ENCODE measurements around the gene GYG2. TPM values are rescaled to one million over a fixed set of nuclear protein-coding genes. Genes with fewer than 3 reads are reported as not detected.
"Not testable (repeated sequence)": the region's sequence is repeated elsewhere in the genome, so short reads cannot be mapped to it uniquely, and the experiment has no call there.

Gene GYG2
- total RNA-seq, result not detected in 2 replicates

DNA sequence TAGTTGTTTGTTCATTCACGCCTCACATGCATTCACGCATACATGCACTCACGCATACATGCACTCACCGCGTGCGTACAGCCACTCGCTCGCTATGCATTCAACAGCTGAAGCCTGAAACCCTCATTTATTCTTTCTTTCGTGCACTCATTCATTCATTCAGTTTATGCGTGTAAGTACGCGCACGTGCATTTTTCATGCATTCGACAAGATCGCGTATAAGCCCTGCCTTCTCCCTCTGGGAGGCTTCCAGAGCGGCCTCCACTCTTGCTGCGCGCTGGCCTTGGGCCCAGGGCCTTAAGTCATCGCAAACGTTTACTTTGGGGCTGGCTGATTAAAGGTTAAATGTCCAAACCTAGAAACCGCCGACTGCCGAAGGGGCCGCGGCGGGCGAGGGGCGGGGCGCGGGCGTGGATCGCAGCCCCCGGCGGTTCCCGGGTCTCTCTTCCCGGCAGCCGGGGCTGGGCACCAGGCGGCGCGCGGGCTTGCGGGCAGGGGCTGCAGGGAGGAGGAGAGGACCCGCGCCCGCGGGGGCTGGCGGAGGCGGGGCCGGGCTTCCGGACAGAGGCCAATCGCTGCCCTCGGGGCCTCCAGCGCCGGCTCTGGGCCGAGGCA, at the start of gene GYG2:
Gene GYG2, plus strand, starts transcription at position 587 of the 615 bp plus-strand sequence. CDS start 1,259 bp downstream, outside the sequence.
- intact Hi-C loops (cut with micrococcal nuclease), result no loop called here

DNA sequence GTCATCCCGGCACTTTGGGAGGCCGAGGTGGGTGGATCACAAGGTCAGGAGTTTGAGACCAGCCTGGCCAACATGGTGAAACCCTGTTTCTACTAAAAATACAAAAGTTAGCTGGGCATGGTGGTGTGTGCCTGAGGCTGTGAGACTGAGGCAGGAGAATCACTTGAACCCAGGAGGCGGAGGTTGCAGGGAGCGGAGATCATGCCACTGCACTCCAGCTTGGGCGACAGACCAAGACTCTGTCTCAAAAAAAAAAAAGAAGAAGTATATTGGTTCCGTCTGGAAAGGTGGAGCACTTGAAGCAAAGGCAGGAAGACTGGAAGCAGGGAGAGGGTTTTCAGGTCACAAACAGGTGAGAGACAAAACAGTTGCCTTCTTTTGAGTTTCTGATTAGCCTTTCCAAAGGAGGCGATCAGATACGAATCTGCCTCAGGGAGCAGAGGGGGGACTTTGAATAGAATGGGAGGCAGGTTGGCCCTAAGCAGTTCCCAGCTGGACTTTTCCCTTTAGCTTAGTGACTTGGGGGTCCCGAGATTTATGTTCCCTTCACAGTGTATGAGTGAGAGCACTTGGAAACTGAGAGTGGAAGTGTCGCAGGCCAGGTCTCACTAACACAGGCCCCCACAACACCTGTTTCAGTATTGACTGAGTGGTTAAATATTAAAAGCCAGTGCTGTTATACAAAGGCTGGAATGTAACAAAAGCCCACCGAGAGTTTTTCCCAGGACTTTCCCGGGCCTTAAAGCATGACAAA, 48.1 kb upstream of the GYG2 start:
- intact Hi-C loops (cut with micrococcal nuclease), result not testable (repeated sequence)

DNA sequence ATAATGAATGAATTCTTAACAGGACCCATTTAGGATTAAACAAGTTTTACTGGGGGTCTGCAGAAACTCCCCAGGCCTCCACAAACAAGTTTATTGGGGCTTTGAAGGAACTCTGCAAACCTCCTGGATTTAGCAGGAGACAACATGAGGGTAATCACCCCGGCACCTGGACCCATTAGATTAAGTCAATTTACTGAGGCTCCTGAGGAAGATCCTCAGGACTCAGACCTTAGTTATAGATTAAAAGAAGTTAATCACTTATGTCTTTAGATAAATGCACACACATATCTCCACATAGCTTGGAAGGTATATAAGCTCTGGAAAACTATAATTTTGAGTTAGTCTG, 47.5 kb upstream of the GYG2 start:
- intact Hi-C loops (cut with micrococcal nuclease), result no loop called here

- intact Hi-C loops (cut with micrococcal nuclease), result no loop called here
Measured at GRCh38 chrX:2781698-2782097, 47.0 kb upstream of the GYG2 start.

DNA sequence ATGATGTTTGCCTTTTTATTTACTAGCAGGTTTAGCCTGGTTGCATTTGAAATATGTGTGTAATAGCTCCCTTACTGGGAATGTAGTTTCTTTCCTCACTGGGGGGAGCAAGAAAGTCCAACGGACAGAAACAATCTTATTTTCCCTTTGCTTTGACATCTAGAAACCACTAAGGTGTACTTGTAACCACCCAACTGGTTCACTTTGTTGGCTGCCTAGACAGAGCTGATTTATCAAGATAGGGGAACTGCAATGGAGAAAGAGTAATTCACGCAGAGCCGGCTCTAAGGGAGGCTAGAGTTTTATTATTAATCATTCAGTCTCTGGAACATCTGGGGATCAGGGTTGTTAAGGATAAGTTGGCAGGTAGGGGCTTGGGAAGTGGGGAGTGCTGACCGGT, 46.6 kb upstream of the GYG2 start:
- intact Hi-C loops (cut with micrococcal nuclease), result no loop called here

DNA sequence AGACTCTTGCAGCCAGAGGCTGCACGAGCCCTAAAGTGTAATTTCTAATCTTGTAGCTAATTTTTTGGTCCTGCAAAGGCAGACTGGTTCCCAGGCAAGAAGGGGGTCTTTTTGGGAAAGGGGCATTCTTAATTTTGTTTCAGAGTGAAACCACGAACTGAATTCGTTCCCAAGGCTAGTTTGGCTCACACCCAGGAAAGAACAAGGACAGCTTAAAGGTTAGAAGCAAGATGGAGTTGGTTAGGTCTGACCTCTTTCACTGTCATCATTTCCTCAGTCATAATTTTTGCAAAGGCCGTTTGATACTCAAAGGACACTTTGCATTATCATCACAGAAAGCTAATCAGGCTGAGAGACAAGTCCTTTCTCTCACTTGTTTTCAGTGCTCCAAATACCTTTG, 46.0 kb upstream of the GYG2 start:
- intact Hi-C loops (cut with micrococcal nuclease), result no loop called here

GRCh38 chrX:2784026-2784425, 44.7 kb upstream of the GYG2 start:
- intact Hi-C loops (cut with micrococcal nuclease), result no loop called here

DNA sequence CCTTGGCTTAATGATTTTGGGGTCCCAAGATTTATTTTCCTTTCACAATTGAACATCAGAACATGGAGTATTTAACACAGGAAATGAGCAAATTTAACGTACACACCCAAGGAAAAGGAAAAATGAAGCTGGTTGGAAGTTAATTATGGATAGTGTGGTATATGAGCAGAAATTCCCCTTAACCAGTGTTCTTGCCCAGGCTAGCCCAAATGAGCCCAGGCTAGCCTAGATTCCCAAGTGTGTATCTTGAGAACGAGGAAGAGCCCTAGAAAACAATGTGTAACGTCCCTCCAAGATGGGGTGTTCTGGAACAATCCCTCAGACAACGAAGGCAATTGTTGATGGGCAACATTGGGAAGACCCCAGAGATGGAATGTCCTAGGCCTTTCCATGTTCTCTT, 43.2 kb upstream of the GYG2 start:
- intact Hi-C loops (cut with micrococcal nuclease), result no loop called here

GRCh38 chrX:2788980-2789379, 39.8 kb upstream of the GYG2 start:
- intact Hi-C loops (cut with micrococcal nuclease), result no loop called here

DNA sequence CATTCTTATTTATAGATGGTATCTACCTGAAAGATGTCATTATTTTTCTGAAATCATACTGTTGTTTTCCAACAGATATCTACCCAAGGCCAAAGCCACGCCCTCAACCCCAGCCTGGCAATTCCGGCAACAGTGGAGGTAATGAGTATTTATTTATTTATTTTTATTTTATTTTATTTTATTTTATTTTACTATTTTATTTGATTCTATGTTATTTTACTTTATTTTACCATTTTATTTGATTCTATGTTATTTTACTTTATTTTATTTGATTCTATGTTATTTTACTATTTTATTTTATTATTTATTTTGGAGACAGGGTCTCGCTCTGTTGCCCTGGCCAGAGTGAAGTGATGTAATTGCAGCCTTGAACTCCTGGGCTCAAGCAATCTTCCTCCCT, 39.2 kb upstream of the GYG2 start:
- intact Hi-C loops (cut with micrococcal nuclease), result no loop called here

DNA sequence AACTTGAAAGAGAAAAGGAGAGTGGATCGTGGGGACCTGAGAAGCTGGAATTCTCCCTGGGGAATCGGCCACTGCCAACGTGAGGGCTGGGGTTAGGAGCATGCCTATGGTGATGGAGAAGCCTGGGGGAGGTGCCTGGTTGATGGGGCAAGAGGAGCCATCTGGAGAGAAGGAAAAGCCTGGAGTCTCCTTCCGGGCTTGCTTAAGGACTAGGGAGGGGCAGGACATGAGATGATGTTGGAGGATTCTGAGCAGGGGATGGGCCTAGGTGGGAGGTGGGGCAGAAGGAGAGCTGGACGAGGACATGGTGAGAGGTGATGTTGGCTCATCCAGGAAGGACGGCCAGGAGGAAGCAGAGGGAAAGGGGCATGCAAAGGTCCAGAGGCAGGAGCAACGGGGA, 35.0 kb upstream of the GYG2 start:
- intact Hi-C loops (cut with micrococcal nuclease), result no loop called here

DNA sequence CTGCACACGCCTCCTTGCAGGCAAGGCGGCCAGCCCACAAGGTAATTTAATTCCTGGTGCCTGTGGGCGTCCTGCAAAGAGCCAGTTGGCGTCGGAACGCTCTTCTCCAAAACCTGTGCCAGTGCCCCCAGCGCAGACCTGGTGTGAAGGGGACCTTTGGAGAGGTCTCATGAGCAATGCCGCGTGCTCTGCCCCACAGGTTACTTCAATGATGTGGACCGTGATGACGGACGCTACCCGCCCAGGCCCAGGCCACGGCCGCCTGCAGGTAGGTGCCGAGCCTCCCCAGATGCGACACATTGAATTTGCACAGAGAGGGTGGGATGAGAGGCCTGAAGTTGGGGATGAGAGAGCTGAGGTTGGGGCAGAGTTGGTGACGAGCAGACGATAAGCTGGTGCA, 34.4 kb upstream of the GYG2 start:
- intact Hi-C loops (cut with micrococcal nuclease), result no loop called here

DNA sequence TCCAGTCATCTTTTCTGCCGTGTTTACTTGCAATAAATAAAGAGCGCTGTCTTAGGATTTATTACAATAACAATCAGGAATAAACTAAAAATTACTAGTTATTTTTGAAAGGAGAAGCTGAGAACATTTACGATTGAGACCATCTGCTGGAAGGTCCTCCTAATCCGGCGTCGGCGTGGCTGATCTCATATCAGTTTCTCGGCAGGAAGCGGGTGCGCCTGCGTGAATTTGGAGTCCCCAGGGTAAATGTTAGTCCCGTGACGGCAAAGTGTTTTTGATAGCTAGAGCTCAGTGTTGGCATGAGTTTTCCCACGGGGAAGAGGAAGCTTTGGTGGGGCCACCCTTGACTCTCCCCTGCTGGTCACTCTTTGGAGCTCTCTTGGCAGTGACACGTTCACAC, 31.9 kb upstream of the GYG2 start:
- intact Hi-C loops (cut with micrococcal nuclease), result not testable (repeated sequence)

- intact Hi-C loops (cut with micrococcal nuclease), result no loop called here
Measured at GRCh38 chrX:2799369-2799768, 29.4 kb upstream of the GYG2 start.

DNA sequence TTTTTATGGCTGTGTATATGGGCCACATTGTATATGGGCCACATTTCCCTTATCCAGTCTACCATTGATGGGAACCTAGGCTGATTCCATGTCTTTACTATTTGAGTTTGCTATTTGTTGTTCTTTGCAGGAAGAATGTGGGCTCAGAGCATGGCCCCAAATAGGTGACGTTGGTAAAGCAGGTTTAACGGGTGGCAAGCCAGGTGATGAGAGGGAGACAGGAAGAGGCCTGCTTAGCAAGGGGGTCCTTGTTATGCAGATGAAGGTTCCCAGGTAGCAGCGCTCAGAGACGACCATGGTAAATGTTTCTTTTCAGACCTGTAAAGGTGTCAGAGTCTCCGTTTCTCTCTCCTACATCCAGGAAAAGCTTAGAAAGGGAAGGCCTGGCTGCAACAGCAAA, 28.8 kb upstream of the GYG2 start:
- intact Hi-C loops (cut with micrococcal nuclease), result not testable (repeated sequence)

- intact Hi-C loops (cut with micrococcal nuclease), result no loop called here
Measured at GRCh38 chrX:2801223-2801622, 27.5 kb upstream of the GYG2 start.

GRCh38 chrX:2802376-2803090, 26.2 kb upstream of the GYG2 start:
- intact Hi-C loops (cut with micrococcal nuclease), result not testable (repeated sequence)

DNA sequence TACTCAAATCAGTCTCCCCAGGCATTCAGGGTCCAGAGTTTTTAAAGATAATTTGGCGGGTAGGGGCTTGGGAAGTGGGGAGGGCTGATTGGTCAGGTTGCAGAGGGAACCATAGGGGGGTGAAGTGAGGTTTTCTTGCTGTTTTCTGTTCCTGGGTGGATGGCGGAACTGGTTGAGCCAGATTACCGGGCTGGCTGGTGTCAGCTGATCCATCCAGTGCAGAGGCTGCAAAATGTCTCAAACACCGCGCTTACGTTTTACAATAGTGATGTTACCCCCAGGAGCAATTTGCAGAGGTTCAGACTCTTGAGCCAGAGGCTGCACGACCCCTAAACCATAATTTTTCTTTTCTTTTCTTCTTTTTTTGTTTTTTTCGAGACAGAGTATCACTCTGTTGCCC, 25.2 kb upstream of the GYG2 start:
- intact Hi-C loops (cut with micrococcal nuclease), result not testable (repeated sequence)

DNA sequence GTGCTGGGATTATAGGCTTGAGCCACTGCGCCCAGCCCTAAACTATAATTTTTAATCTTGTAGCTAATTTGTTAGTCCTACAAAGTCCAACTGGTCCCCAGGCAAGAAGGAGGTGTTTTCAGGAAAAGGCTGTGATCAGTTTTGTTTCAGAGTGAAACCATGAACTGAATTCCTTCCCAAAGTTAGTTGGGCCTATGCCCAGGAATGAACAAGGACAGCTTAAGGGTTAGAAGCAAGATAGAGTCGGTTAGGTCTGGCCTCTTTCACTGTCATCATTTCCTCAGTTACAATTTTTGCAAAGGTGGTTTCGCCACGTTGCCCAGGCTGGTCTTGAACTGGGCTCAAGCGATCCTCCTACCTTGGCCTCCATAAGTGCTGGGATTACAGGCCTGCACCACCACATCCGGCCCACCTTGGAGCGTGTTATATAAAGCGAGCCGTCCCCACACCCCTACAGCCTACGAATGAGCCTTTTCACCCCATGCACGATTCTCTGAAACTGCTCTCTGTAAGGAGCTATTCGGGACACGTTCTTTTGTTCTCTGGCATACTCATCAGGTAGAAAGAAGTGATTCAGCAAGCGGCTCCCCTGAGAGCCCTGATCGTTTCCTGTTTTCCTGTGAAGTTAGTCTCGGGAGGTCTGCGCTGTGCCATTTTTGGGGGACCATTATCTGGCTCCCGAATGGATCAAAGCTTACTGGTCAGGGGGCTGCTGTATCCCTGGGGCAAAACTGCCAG, 24.5 kb upstream of the GYG2 start:
- intact Hi-C loops (cut with micrococcal nuclease), result not testable (repeated sequence)

- intact Hi-C loops (cut with micrococcal nuclease), result not testable (repeated sequence)
Measured at GRCh38 chrX:2804858-2805257, 23.9 kb upstream of the GYG2 start.

GRCh38 chrX:2811271-2811670, 17.5 kb upstream of the GYG2 start:
- intact Hi-C loops (cut with micrococcal nuclease), result loop anchor here (5.0 kb wide), 1 partner anchor 219 kb away; no protein-coding TSS in a partner anchor

Measured in T-helper 1 cell treated with Interleukin-12 subunit alpha and Interleukin-12 subunit beta and Interleukin-4 antibody, amounts not matched to agents 30 ng/mL and 1 ng/mL, for 36 hours (primary cell).